Natural killer cell (primary cell): Measurements from ENCODE around the gene RUNX3. TPM values are rescaled to one million over a fixed set of nuclear protein-coding genes. Genes with fewer than 3 reads are reported as not detected.

Source experiments
- ATAC-seq, 3 donors: fragments of 150-1000 bp in 2 of 3; fragments of 200-7000 bp in 1 of 3; cut with Tn5 transposase; 1 replicate in 1 of 3; 2 replicates in 2 of 3; pipeline ENCODE4 v1.10.0; 2021; ENCODE audit warnings: mild to moderate bottlenecking in 2 of 3, moderate library complexity in 2 of 3
- DNase-seq, 2 donors: peaks; one replicate each; pipeline versions ENCODE4 v3.0.0 to v3.0.0-alpha.2; 2013 to 2021; ENCODE audit warnings: mixed read lengths in 1 of 2
- H3K27ac ChIP-seq: one replicate; pipeline ENCODE4 v1.5.1; 2013; ENCODE audit warnings: mild to moderate bottlenecking, low read length
- H3K27me3 ChIP-seq: one replicate; pipeline ENCODE4 v1.6.1; 2013; ENCODE audit warnings: low read length; ENCODE audit not compliant: control insufficient read depth, insufficient read depth
- H3K36me3 ChIP-seq: one replicate; pipeline ENCODE4 v1.6.1; 2013; ENCODE audit warnings: low read length; ENCODE audit not compliant: control insufficient read depth, insufficient read depth
- H3K4me1 ChIP-seq: one replicate; pipeline ENCODE4 v1.6.1; 2013; ENCODE audit warnings: low read length; ENCODE audit not compliant: control insufficient read depth, insufficient read depth
- H3K4me3 ChIP-seq: one replicate; pipeline ENCODE4 v1.5.1; 2013; ENCODE audit warnings: low read length
- H3K9me3 ChIP-seq: one replicate; pipeline ENCODE4 v1.6.1; 2013; ENCODE audit warnings: low read length; ENCODE audit not compliant: control insufficient read depth, insufficient read depth
- H3K27ac Mint-ChIP-seq, 2 donors: one replicate each; pipeline ENCODE4 v1.8.0; 2022; ENCODE audit warnings: mild to moderate bottlenecking in 2 of 2, mixed read lengths in 2 of 2, moderate library complexity in 1 of 2
- H3K27me3 Mint-ChIP-seq, 2 donors: one replicate each; pipeline ENCODE4 v1.8.0; 2022; ENCODE audit warnings: low read depth in 2 of 2, mixed read lengths in 2 of 2
- H3K36me3 Mint-ChIP-seq: one replicate; pipeline ENCODE4 v1.8.0; 2022; ENCODE audit warnings: mixed read lengths
- H3K4me1 Mint-ChIP-seq, 2 donors: one replicate each; pipeline ENCODE4 v1.8.0; 2022; ENCODE audit warnings: mixed read lengths in 2 of 2
- H3K4me3 Mint-ChIP-seq: one replicate; pipeline ENCODE4 v1.8.0; 2022; ENCODE audit warnings: mild to moderate bottlenecking, moderate library complexity, mixed read lengths
- H3K9me3 Mint-ChIP-seq, 2 donors: one replicate each; pipeline ENCODE4 v1.8.0; 2022; ENCODE audit warnings: mixed read lengths in 2 of 2
- CTCF ChIP-seq: fragments of 200-600 bp; IDR thresholded peaks from one replicate; pipeline ENCODE4 v1.8.0; 2022; ENCODE audit warnings: antibody characterized with exemption
- WGBS: methylation state at CpG from one replicate; pipeline ENCODE4 v1.1.7; 2013; ENCODE audit warnings: missing lambda C conversion rate; ENCODE audit not compliant: insufficient coverage; 5-methylcytosine and 5-hydroxymethylcytosine counted together
- intact Hi-C: fragments of 100-400 bp; cut with micrococcal nuclease; formaldehyde crosslinking; loops from one replicate; pipeline ENCODE4 v1.14.2; 2022
- total RNA-seq, 4 donors: library from RNA; stranded (reverse); fragments of 120-200 nt in 1 of 4; gene quantifications; one replicate each; pipeline versions ENCODE4 v1.2.3 to v1.2.4, GENCODE V29; 2013 to 2022

The RUNX3 gene
- total RNA-seq, 3 donors from 2014 or later (not counting 1 experiment from before 2014, with no cell fraction given) = 537 to 630 (median 601) TPM

- Mint-ChIP-seq H3K27ac (no peak overlapping the region), H3K9me3 (peaks cover 11 to 13% of the 10 kb centered on the region in 2 donors), H3K4me1 (peaks cover 13 to 23% of the 10 kb centered on the region in 2 donors), H3K4me3 (no peak overlapping the region), H3K27me3 (peaks cover 46 to 48% of the 10 kb centered on the region in 2 donors), H3K36me3 (peaks cover 32% of the 10 kb centered on the region)
- 92% methylated on average over 4 of the region's 5 CpGs for WGBS
- ATAC-seq (no peak), DNase-seq (no peak)
- no peak overlapping the region for H3K27ac ChIP-seq
- intact Hi-C loops = no loop called here
- no peak overlapping the region for H3K4me3 ChIP-seq
- H3K9me3 ChIP-seq = peaks cover 14% of the 10 kb centered on the region
- H3K27me3 ChIP-seq = no peaks in the 10 kb centered on the region
- peaks cover 21% of the 10 kb centered on the region for H3K4me1 ChIP-seq
- TF ChIP-seq CTCF = no peak
- H3K36me3 ChIP-seq = no peaks in the 10 kb centered on the region
These were observed 43.2 kb upstream of the RUNX3 start for GRCh38 chr1:24973315-24973714.

GRCh38 chr1:24972915-24973242, 42.8 kb upstream of the RUNX3 start:
- Mint-ChIP-seq H3K9me3 (peaks cover 11 to 13% of the 10 kb centered on the region in 2 donors), H3K4me3 (no peak overlapping the region), H3K36me3 (peaks cover 32% of the 10 kb centered on the region), H3K27me3 (peaks cover 42 to 46% of the 10 kb centered on the region in 2 donors), H3K27ac (no peak overlapping the region), H3K4me1 (peaks cover 8 to 21% of the 10 kb centered on the region in 2 donors)
- intact Hi-C loops = no loop called here
- no peak for ATAC-seq
- Histone ChIP-seq H3K4me1 (peaks cover 20% of the 10 kb centered on the region), H3K36me3 (no peaks in the 10 kb centered on the region), H3K4me3 (no peak overlapping the region), H3K27me3 (no peaks in the 10 kb centered on the region), H3K9me3 (peaks cover 14% of the 10 kb centered on the region), H3K27ac (no peak overlapping the region)
- no peak for TF ChIP-seq CTCF
- no peak for DNase-seq
- WGBS = 82% methylated on average over 6 of the region's 6 CpGs

- WGBS = 89% methylated on average over 6 of the region's 8 CpGs
- no peak for TF ChIP-seq CTCF
- peaks cover 32% of the 10 kb centered on the region for H3K36me3 Mint-ChIP-seq
- peaks cover 11 to 13% of the 10 kb centered on the region in 2 donors for H3K9me3 Mint-ChIP-seq
- ATAC-seq (no peak), DNase-seq (no peak)
- Histone ChIP-seq H3K4me1 (peaks cover 22% of the 10 kb centered on the region), H3K4me3 (no peak overlapping the region), H3K27me3 (no peaks in the 10 kb centered on the region), H3K9me3 (peaks cover 14% of the 10 kb centered on the region), H3K36me3 (no peaks in the 10 kb centered on the region), H3K27ac (no peak overlapping the region)
- intact Hi-C loops = no loop called here
- H3K4me3 Mint-ChIP-seq = no peak overlapping the region
- no peak overlapping the region for H3K27ac Mint-ChIP-seq
- peaks cover 8 to 21% of the 10 kb centered on the region in 2 donors for H3K4me1 Mint-ChIP-seq
- H3K27me3 Mint-ChIP-seq = peaks cover 40 to 44% of the 10 kb centered on the region in 2 donors
These were observed 42.3 kb upstream of the RUNX3 start for GRCh38 chr1:24972221-24972914.
